Sigmoid colon (tissue), 7 donors: ENCODE results near the gene NACC1. TPM values are rescaled to one million over a fixed set of nuclear protein-coding genes. Genes with fewer than 3 reads are reported as not detected.

Experiments
- DNase-seq: peaks from one replicate; pipeline ENCODE4 v3.0.0-alpha.2; 2019
- H3K27ac ChIP-seq, 4 donors: fragments of 200-600 bp; sonication (generic); one replicate each; pipeline ENCODE4 v1.5.1; 2016 to 2019; ENCODE audit warnings: mild to moderate bottlenecking in 1 of 4
- H3K27me3 ChIP-seq, 3 donors: fragments of 200-600 bp; sonication (generic); one replicate each; pipeline ENCODE4 v1.5.1; 2019; ENCODE audit warnings: mild to moderate bottlenecking in 1 of 3
- H3K36me3 ChIP-seq, 4 donors: fragments of 200-600 bp; sonication (generic); one replicate each; pipeline ENCODE4 v1.5.1; 2016 to 2019
- H3K4me1 ChIP-seq, 4 donors: fragments of 200-600 bp; sonication (generic); one replicate each; pipeline ENCODE4 v1.5.1; 2017 to 2019
- H3K4me3 ChIP-seq, 4 donors: fragments of 200-600 bp; sonication (generic); one replicate each; pipeline ENCODE4 v1.5.1; 2017 to 2019; ENCODE audit warnings: mild to moderate bottlenecking in 2 of 4, moderate library complexity in 1 of 4
- H3K9me3 ChIP-seq, 4 donors: fragments of 200-600 bp in 3 of 4; sonication (generic) in 3 of 4; one replicate each; pipeline versions ENCODE4 v1.5.1 to v1.6.1; 2013 to 2019
- CTCF ChIP-seq, 4 experiments: fragments of 450-650 bp in 3 of 4; fragments of 200-600 bp in 1 of 4; IDR thresholded peaks; one replicate each; pipeline ENCODE4 v1.5.1; 2016 to 2019; ENCODE audit warnings: antibody characterized with exemption in 4 of 4, mild to moderate bottlenecking in 3 of 4, moderate library complexity in 2 of 4
- EP300 ChIP-seq, 4 donors: sonication (generic); formaldehyde crosslinking; IDR thresholded peaks; one replicate each; pipeline ENCODE4 v1.6.1; 2017; ENCODE audit warnings: antibody characterized with exemption in 4 of 4
- POLR2A ChIP-seq, 2 donors: fragments of 450-650 bp; IDR thresholded peaks; one replicate each; pipeline ENCODE4 v1.6.1; 2016; ENCODE audit warnings: antibody characterized with exemption in 2 of 2, mild to moderate bottlenecking in 2 of 2, moderate library complexity in 2 of 2
- POLR2AphosphoS5 ChIP-seq, 4 donors: sonication (generic); formaldehyde crosslinking; IDR thresholded peaks; one replicate each; pipeline ENCODE4 v1.6.1; 2017; ENCODE audit warnings: antibody characterized with exemption in 4 of 4
- WGBS, 2 donors: extraction: QIAGEN DNeasy Blood & Tissue Kit; methylation state at CpG; one replicate each; pipeline ENCODE4 v1.1.7; 2013; 5-methylcytosine and 5-hydroxymethylcytosine counted together
- intact Hi-C: fragments of 100-400 bp; cut with DNase I; formaldehyde crosslinking; loops from one replicate; pipeline ENCODE4 v1.15.1; 2023
- polyA plus RNA-seq, 3 donors: library from polyadenylated mRNA; stranded (reverse); fragments of 200-250 nt; gene quantifications; one replicate each; pipeline ENCODE4 v1.2.3, GENCODE V29; 2013
- total RNA-seq, 4 donors: library from RNA; depleted of rRNA; stranded (reverse); fragments of >200 nt; gene quantifications; one replicate each; pipeline ENCODE4 v1.1.0, GENCODE V29; 2016
- donor health status: healthy with polysubstance abuse.
- donor health status: Bipolar disorder and iron deficiency.
- donor health status: healthy.

NACC1 gene
- total and polyA plus RNA-seq, 7 donors, result 8.1 to 67.2 (median 18.8) TPM

DNA sequence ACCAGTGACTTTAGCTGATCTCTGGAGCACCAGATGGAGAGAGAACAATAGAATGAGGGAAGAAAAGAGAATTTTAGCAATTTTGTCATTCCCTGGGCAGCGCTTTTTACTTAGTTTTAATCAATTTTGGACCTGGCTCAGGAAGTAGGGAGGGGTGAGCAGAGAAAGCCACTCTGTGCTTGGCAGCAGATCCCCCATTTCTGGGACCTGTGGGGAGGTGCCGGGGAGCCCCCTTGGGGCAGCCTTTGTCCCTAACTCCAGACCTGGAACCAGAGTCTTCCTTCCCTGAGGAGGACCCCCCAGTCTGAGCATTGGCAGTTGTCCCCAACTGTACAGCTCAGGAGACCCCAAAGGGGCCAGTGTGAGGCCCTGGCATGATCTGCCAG lies 25.9 kb upstream of the NACC1 start:
- intact Hi-C loops, result loop anchor here (2.0 kb wide), 2 partner anchors 57 to 109 kb away; no protein-coding TSS in a partner anchor
- Histone ChIP-seq H3K27ac (peak overlapping the region; percentile 81 to 95 (median 86)), H3K4me3 (no peak overlapping the region), H3K4me1 (peaks cover 0 to 89% (median 73%) of the 10 kb centered on the region in 4 donors), H3K27me3 (no peaks in the 10 kb centered on the region), H3K36me3 (peaks cover 0 to 36% (median 11%) of the 10 kb centered on the region in 4 donors), H3K9me3 (no peaks in the 10 kb centered on the region)
- DNase-seq, result no peak
- TF ChIP-seq POLR2A (IDR thresholded peaks at IDR 0.05) (no peak), POLR2AphosphoS5 (IDR thresholded peaks at IDR 0.05) (no peak), CTCF (IDR thresholded peaks at IDR 0.05) (no peak), EP300 (IDR thresholded peaks at IDR 0.05) (no peak)
- WGBS, 2 donors, result 87 to 94% methylated on average over 2 of the region's 2 CpGs

- no peaks in the 10 kb centered on the region for H3K27me3 ChIP-seq
- DNase-seq, result no peak
- peaks cover 0 to 94% (median 77%) of the 10 kb centered on the region in 4 donors for H3K4me1 ChIP-seq
- TF ChIP-seq POLR2AphosphoS5 (IDR thresholded peaks at IDR 0.05) (no peak), CTCF (IDR thresholded peaks at IDR 0.05) (no peak), POLR2A (IDR thresholded peaks at IDR 0.05) (no peak), EP300 (IDR thresholded peaks at IDR 0.05) (no peak)
- peaks cover 0 to 30% (median 10%) of the 10 kb centered on the region in 4 donors for H3K36me3 ChIP-seq
- no peaks in the 10 kb centered on the region for H3K9me3 ChIP-seq
- H3K27ac ChIP-seq, result peak overlapping the region; percentile 81 to 95 (median 86)
- intact Hi-C loops, result loop anchor here (1.0 to 2.0 kb wide), 3 partner anchors 31 to 110 kb away; no protein-coding TSS in a partner anchor
- WGBS, 2 donors, result 61 to 78% methylated on average over 14 of the region's 14 CpGs
- no peak overlapping the region for H3K4me3 ChIP-seq
Measured at GRCh38 chr19:13092606-13093235, 25.3 kb upstream of the NACC1 start.

DNA sequence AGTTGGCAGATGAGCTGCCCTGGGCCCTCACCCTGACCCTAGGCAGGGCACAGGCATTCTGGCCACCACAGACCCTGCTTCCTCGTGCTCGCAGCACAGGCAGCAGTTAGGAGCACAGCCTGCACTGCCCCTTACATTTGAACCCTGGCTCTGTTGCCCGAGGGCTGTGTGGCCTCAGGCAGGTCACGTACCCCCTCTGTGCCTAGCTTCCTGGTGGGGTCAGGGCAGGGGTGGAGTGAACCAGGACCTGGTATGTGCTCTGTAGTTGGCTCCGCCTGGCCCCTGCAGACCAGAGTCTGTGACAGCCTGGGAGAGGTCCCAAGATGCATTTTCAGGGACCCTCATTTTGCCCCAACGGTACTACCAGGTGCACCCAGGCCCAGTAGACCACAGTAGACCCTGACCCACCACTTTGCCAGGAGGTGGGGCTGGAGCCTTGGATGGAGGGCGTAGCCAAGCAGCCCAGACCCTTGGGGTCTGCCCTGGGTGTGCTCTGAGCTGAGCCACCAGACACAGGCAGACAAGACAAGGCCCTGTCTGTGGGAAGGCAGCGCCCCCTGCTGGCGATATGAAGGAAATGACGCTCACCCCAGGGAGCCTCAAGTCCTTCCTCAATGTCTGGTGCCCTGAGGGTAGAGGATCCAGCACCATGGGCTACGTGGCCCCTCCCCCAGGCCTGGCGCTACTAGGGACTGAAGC lies 24.5 kb upstream of the NACC1 start:
- DNase-seq, result peak; percentile 95
- Histone ChIP-seq H3K4me3 (no peak overlapping the region), H3K9me3 (no peaks in the 10 kb centered on the region), H3K4me1 (peaks cover 0 to 95% (median 84%) of the 10 kb centered on the region in 4 donors), H3K36me3 (peaks cover 0 to 25% (median 5%) of the 10 kb centered on the region in 4 donors), H3K27ac (peak overlapping the region; percentile 81 to 95 (median 86)), H3K27me3 (no peaks in the 10 kb centered on the region)
- intact Hi-C loops, result loop anchor here (1.0 to 2.0 kb wide), 4 partner anchors 32 to 115 kb away; no protein-coding TSS in a partner anchor
- whole genome bisulfite sequencing, 2 donors, result 44 to 47% methylated on average over 12 of the region's 12 CpGs
- TF ChIP-seq POLR2A (IDR thresholded peaks at IDR 0.05) (no peak), EP300 (IDR thresholded peaks at IDR 0.05) (no peak), POLR2AphosphoS5 (IDR thresholded peaks at IDR 0.05) (peak in 1 of 4 donors; percentile 44), CTCF (IDR thresholded peaks at IDR 0.05) (peak; percentile 89 to 96 (median 94))

DNA sequence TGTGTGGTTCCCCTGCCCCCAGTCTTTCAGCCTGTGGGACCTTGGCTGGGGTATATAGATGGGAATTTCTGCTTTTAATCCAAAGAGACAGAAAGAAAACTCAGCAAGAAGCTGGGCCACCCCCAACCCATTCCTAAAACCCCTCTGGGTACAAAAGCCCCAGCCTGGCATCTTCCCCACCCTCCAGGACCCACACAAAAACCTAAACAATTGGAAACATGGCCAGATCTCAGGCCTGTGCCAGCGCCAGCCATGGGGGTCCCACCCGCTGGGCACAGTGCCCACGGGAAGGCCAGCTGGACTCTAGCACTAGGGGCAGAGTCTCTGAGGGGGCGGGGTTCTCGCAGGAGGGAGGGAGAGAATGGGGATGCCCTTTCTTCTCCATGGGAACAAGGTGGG lies 24.0 kb upstream of the NACC1 start:
- Histone ChIP-seq H3K27me3 (no peaks in the 10 kb centered on the region), H3K36me3 (peaks cover 0 to 25% (median 5%) of the 10 kb centered on the region in 4 donors), H3K9me3 (no peaks in the 10 kb centered on the region), H3K27ac (peak overlapping the region; percentile 81 to 95 (median 86)), H3K4me3 (no peak overlapping the region), H3K4me1 (peaks cover 0 to 95% (median 88%) of the 10 kb centered on the region in 4 donors)
- 29 to 56% methylated on average over 5 of the region's 5 CpGs for WGBS, 2 donors
- TF ChIP-seq CTCF (IDR thresholded peaks at IDR 0.05), result peak in 1 of 4 experiments; percentile 16
- no peak for TF ChIP-seq POLR2AphosphoS5 (IDR thresholded peaks at IDR 0.05)
- intact Hi-C loops, result loop anchor here (1.0 kb wide), 1 partner anchor 116 kb away; no protein-coding TSS in a partner anchor
- DNase-seq, result peak; percentile 75
